ENCODE results near the gene SKOR1.

Gene SKOR1

DNA sequence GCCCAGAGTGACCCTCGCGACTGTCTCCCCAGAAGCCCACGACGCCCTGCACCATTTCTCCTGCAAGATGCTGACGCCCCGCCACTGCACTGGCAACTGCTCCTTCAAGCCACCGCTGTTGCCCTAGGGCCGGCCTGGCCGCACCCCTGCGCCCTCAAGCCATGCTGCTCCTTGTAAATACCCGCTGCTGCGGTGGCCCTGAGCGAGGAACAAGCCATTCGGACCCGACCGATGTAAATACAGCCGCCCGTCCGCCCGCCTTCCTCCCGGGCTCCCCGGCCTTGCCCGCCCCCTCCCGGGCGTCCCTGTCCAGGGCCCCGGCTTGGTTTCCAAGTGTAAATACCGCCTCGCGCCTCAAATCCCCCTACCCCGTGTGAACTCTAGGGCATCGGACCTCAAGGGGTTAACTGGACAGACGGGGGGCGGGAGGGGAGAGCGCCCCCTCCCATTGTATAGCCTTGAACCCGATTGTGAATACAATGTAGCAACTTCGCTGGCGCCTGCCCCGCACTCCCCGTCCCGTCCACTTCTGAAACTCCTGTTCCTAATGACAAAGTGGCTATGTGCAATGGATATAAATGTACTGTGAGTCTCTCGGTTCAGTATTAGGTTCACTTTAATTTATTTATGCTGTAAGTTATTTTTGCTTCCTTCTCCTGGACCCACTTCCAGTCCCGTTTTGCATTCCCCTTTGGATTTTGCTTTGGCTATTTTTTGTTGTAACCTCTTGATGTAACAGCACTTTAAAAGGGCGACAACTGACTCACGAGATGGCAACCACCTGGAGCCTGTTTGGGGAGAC, 8.6 kb downstream of the SKOR1 start:
- DNase-seq = no peak

- DNase-seq = no peak
Measured at GRCh38 chr15:67834581-67835296, 9.4 kb downstream of the SKOR1 start.

DNA sequence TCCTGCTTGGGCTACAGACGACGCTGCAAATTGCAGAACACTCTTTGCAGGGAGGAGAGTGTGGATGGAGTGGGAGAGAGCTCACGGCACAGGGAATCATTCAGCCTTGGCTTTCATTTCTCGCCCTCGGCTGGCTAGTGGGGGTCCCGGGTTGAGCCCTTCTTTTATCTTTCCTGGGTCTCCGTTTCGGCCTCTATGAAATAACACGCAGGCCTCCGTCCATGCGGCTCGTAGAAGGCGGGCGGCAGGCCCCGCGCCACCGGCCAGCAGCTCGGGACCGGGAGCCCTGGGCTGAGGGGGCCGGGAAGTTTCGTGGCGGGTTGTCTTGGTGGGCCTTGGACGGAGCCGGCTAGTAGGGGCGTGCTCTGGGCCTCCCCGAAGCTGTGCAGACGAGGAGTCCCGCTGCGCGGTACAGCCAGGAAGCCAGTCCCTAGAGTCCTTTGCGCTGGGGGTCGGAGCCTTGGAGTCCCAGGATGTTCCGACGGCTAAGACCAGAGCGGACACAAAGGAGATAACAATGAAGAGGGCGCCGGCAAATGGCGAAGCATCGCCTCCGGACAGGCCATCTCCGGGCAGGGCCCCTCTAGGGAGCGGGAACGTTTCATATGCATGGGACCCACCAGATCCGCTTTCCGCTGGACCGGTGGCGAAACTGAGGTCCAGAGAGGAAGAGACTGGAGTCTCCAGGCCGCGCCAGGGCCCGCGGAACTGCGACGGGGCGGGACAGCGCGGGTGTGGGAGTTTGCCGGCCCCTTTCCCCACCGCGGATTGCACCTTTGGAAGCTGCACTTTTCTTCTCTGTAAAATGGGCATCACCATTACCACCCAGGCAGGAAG, 10.2 kb downstream of the SKOR1 start:
- DNase-seq = no peak

GRCh38 chr15:67836134-67836455, 10.8 kb downstream of the SKOR1 start:
- no peak for DNase-seq

DNA sequence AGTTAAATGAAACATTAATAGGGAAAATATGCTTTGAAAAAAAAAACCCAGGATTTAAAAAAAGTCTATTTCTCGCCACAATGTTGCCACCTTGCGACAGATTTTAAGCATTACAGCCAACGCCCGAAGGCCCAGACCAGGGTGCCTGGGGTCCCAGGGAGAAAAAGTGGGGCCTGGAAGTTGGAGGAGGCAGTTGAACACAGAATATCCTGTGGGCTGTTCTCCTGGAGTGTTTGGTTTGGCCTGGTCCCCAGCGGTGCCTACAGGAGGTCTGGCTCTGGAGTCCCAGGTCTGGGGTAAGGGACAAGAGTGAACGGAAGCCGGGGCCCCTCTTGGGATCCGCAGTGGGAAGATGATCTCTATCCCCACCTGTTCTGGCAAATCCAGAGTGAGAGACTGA, 11.2 kb downstream of the SKOR1 start:
- no peak for DNase-seq

DNA sequence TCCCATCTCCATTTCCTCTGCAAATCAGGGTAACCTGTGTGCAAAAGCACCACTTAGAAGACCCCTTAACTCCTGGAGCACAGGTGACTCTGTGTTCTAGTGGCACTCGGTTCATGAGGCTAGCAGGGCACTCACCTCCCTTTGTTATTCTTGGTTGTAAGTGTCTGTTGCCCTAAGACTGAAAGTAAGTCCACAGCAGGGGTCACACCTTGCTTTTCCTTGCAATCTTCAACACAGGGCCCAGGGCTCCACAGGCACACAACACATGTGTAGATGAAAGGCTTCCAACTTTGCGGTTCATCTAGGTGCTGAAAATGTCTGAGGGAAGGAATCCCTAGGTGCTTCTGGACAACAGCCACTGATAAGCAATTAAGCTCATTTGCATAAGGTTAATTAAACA, 11.6 kb downstream of the SKOR1 start:
- no peak for DNase-seq

DNA sequence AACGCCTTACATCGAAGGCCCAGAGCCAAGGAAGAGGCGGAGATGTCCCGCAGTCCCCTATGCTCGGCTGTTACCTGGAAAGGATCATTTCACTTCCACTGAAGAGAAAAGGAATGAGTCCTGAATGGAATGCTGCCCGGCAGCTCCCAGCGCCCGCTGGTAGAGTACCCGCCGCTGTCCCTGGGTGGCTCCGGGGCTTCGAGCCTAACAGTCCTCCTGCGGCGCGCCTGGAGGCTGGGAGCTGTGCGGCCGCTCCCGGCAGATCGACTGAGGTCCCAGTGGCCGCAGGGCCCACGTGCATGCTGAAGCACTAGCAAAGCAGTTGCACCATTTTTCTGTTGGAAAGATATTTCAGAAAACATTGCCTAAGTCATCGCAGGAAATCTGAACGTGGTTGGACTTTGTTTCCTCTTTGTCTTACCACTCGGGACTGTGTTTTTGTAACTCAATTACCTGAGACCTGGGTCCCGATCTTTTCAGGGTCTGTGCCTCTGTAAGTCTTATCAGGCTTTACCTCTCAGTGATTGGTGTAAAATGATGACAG, 13.6 kb downstream of the SKOR1 start:
- no peak for DNase-seq

DNA sequence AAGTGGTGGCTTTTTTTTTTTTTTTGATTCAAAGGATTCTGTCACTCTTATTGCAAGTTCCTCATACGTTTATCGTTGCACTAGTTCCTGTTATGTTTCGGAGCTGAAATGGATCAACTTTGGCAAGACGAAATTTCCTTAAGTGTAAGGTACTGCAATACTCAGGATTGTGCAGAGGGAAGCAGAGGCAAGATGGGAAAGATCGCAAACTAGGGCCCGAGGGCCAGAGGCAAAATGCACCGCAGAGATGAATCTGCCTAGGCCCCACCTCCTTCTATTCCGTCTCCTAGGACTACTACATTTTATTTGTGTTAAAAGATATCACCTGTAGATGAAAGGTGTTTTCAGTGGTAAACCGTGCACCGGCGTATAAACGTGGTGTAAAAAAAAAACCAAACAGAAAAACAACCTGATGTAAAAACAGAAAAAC, 14.2 kb downstream of the SKOR1 start:
- no peak for DNase-seq

DNA sequence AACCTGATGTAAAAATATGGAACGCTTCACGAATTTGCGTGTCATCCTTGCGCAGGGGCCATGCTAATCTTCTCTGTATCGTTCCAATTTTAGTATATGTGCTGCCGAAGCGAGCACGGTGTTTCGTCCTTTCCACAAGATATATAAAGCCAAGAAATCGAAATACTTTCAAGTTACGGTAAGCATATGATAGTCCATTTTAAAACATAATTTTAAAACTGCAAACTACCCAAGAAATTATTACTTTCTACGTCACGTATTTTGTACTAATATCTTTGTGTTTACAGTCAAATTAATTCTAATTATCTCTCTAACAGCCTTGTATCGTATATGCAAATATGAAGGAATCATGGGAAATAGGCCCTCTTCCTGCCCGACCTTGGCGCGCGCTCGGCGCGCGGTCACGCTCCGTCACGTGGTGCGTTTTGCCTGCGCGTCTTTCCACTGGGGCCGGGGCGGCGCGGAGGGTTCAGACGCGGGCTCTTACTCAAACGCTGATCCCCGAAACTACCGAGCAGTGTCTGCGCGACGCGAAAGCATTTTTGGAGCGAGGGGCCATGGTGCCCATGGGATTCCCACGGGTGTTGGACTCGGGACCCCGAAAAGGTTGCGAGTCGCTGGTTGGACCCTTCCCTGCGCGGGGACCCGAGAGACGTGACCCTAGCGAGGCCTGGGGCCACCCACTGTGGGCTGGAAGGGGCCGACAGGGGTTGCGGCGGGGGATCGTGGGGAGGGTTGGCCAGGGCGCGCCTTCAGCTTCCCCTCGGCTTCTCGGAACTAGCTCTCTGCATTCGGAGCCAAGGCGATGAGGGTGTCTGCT, 14.8 kb downstream of the SKOR1 start, which contains the start of gene RNU6-1:
Gene RNU6-1 (minus strand): TSS at position 117 of the 820 bp plus-strand sequence.
- DNase-seq = peak; percentile 97

DNA sequence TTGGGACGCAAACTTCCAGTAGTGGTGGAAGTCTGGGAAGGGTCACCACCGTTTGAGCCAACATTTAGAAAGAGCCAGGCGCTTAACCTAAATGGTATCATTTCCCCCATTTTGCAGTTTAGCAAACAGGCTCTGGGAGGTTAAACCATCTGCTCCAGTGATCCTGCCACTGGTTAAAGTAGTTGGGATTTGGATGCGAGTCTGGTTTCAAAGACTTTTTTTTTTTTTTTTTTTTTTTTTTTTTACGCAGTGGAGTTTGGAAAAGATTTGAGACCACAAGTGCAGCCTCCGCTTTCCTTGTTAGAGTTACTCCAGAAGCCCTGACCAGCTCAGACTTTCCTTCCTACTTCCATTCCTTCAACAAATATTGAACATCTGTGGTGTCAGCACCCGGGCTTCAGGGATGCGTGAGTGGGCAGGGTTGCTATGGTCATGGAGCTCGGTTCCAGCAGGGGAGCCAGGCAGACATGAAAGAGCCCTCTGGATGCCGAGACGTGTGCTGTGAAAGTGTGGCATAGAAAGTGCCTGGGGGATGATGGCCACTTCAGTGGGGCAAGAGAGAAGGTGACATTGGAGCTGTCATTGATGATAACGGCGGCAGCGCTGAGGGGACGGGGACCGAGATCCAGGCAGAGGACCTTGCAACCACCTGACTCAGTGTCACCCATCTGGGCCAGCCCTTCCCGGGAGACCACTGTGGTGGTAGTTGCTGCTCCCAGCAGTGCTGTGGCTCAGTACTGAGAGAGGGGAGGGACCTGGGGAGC, 15.6 kb downstream of the SKOR1 start:
- DNase-seq = no peak

DNA sequence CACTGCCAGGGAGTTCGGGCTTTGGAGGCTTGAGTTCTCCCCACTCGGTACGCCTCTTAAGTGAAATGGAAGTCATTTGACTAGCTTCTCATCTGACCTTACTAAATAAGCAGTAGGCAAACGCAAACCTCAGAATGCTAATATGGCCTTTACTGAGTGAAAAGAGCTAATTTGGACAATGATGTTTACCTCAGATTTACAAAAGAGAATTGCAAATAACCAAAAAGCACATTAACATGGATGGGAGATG, 16.1 kb downstream of the SKOR1 start:
- DNase-seq = no peak

DNA sequence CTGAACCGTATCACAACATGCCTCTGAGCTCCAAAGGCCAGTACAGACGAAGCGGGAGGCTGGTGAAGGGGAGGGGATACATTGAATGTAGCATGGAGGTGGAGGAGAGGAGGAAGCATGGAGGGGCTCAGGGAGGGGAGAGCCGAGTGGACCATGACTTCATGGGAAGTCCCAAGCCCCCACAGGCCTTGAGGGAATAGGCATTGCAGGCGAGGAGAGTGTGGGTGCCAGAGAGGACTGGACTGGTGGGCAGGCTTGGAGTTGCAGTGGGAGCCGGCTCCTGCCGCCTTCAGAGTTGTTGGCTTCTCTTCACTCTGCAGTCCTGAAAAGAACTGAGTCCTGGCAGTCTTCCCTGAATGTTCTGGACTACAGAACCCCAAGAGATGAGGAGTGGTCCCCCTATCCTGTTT, 17.8 kb downstream of the SKOR1 start:
- no peak for DNase-seq

DNA sequence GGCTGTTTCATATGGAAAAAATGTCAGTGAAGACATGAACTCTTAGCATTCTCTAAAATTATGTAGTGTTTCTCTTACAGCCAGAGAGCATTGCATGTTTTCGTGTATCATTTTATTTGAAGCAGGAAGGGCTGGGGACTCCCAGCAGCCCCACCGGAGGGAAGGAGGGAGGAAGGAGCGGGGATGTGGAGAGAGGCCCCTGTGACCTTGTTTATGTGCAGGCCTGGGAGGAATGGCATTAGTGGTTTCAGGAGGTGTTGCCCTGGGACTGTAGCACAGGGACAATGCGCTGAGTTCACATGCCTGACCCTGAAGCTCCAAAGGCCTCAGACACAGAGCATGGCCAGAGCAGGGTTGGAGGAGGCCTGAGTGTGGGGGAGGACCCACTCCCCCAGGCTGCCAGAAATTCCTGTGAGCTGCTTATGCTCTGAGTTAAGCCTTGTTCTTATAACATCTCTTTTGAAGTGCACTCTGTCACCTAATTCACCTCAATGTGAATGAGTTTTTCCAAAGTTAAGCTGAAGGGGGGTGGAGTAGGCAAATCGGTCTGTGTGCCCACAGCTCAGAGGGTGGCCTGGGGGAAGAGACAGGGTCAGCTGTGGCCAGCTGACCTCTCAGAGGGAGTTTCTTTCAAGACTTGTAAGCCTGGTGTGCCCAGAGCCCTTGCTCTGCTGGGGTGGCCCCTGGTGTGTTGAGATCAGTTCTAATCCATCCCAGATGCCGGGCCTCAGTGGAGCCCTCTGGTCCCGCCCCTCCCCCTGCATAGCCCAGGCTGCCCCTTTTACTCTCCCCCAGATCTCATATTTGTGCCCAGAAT, 18.5 kb downstream of the SKOR1 start:
- no peak for DNase-seq

GRCh38 chr15:67845974-67846373, 20.7 kb downstream of the SKOR1 start:
- no peak for DNase-seq

DNA sequence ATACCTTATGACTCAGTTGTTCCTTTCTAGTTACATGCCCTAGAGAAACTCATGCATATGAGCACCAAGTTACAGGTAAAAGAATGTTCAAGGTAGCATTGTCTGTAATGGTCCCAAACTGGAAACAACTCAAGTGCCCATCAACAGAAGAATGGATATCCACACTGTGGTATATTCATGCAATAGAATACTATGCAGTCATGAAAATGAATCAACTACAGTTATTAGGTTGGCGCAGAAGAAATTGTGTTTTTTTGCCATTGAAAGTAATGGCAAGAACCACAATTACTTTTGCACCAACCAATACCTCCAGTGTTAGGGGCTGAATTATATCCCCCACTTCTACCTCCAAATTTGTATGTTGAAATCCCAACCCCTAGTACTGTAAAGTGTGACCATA, 24.2 kb downstream of the SKOR1 start:
- DNase-seq = no peak

DNA sequence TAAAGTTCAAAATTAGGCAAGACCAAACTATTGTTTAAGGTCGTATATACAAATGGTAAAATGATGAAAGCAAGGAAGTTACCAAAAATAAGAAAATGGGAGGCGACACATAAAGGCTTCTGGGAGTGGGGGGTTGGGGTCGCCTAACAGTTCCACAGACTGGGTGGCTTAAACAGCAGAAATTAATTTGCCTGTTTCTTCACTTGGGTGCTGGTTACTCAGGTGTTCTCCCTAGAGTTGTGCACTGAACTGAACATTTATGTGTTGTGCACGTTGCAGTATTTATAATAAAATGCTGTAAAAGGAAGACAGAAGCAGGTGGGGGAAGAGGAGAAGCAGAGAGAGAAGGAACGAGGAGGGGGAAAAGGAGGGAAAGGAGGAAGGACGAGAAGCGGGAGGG, 25.0 kb downstream of the SKOR1 start:
- no peak for DNase-seq

DNA sequence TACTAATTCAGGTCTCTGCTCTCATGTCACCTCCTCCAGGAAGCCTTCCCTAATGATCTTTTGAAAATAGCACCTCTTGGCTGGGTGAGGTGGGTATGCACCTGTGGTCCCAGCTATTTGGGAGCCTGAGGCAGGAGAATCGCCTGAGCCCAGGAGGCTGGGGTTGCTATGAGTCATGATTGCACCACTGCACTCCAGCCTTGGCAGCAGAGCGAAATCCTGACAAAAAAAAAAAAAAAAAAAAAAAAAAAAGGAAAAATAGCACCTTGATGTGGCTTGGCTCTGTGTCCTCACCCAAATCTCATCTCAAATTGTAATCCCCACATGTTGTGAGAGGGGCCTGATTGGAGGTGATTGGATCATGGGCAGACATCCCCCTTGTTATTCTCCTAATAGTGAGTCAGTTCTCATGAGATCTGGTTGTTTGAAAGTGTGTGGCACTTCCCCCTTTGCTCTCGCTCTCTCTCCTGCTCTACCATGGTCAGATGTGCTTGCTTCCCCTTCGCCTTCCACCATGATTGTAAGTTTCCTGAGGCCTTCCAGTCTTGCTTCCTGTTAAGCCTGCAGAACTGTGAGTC, 25.8 kb downstream of the SKOR1 start:
- no peak for DNase-seq

DNA sequence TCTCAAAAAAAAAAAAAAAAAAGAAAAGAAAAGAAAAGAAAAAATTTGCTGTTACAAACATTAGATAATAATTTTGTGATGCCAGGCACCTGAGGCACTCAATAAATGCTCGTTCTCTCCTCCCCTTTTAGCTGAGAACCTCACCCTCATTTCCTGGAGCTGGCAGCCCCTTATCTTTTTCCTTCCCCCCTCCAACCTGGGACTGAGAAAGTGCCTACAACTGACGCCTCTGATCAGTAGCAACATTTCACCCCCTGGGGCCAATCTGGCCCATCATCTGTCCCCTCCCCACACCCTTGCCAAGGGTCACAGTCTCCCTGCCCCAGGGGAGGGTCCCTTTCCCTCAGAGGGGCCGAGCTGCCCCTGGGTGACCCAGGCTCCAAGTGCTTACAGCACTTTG, 27.1 kb downstream of the SKOR1 start:
- DNase-seq = no peak

GRCh38 chr15:67853454-67853853, 28.1 kb downstream of the SKOR1 start:
- DNase-seq = no peak

- DNase-seq = no peak
Measured at GRCh38 chr15:67854358-67854757, 29.0 kb downstream of the SKOR1 start.

GRCh38 chr15:67855842-67856241, 30.5 kb downstream of the SKOR1 start:
- no peak for DNase-seq
